Measurements from ENCODE around the gene JARID2. TPM values are rescaled to one million over a fixed set of nuclear protein-coding genes. Genes with fewer than 3 reads are reported as not detected.
"Not testable (repeated sequence)": the region's sequence is repeated elsewhere in the genome, so short reads cannot be mapped to it uniquely, and the experiment has no call there.

The JARID2 gene
- total and polyA plus RNA-seq, 12 donors = 2.3 to 11.6 (median 8.7) TPM

DNA sequence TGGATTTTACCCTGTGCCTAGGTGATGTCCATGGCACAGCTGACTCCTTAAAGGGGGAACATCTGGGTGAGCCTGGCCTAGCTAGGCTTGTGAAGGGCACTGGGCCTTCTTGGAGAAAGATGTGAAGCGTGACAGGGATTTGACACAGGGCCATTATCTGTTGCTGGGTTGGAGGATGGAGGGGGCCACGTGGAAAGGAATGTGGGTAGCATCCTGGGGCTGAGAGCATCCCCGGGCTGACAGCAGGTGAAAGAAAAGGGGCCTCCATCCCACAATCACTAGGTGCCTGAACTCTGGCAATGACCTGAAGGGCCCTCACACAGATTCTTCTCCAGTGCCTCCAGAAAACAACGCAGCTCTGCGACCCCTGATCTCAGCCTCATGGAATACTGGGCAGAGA lies 292.2 kb downstream of the JARID2 start:
- Histone ChIP-seq H3K4me1 (peaks cover 0 to 48% (median 13%) of the 10 kb centered on the region in 9 donors), H3K36me3 (peaks cover 0 to 1% (median 0%) of the 10 kb centered on the region in 9 donors), H3K27me3 (no peaks in the 10 kb centered on the region), H3K9me3 (no peaks in the 10 kb centered on the region), H3K27ac (no peak overlapping the region), H3K4me3 (no peak overlapping the region)
- peak in 1 of 2 donors; percentile 1 for DNase-seq
- WGBS, 2 donors = 91 to 93% methylated on average over 5 of the region's 5 CpGs
- intact Hi-C loops (cut with DNase I) = no loop called here
- no peak for ATAC-seq
- no peak for TF ChIP-seq CTCF (IDR thresholded peaks at IDR 0.05)

DNA sequence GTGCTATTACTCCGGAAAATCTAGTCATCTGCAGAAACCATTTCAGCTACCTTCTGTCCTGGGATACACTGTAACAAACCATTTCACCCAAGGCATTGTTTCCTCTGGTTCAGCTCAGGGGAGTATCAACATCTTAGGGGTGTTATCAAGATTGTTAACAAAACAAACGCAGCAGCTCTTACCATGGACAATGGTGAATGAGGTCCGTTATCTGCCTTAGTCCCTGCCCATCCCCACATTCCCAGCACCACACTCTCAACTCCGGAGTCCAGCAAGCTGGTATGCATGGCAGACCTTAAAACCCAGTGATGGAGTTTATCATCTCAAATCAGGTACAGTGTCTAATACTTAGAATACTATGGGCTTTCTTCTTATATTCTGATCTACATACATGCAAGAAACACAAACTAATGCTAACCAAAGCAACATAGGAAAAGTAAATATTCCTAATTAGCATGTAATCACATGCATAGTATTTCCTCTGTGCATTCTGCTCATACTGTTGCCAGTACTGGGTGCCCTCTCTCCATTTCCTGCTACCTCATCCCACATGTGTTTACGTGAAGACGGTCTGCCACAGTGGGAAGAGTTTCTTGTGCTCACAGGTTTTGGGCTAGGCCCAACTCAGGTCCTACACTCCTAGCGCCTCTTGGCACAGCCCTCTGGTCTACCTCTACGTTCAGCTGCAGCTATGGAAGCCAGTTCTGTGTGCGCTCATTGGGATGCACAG lies 293.1 kb downstream of the JARID2 start:
- ATAC-seq (no peak), DNase-seq (no peak)
- peaks cover 0 to 4% (median 0%) of the 10 kb centered on the region in 11 donors for H3K9me3 ChIP-seq
- 85 to 90% methylated on average over 9 of the region's 9 CpGs for WGBS, 2 donors
- no peak overlapping the region for H3K4me3 ChIP-seq
- no peaks in the 10 kb centered on the region for H3K36me3 ChIP-seq
- H3K27me3 ChIP-seq = no peaks in the 10 kb centered on the region
- peaks cover 0 to 49% (median 13%) of the 10 kb centered on the region in 9 donors for H3K4me1 ChIP-seq
- H3K27ac ChIP-seq = no peak overlapping the region
- intact Hi-C loops (cut with DNase I) = no loop called here
- TF ChIP-seq CTCF (IDR thresholded peaks at IDR 0.05) = no peak

DNA sequence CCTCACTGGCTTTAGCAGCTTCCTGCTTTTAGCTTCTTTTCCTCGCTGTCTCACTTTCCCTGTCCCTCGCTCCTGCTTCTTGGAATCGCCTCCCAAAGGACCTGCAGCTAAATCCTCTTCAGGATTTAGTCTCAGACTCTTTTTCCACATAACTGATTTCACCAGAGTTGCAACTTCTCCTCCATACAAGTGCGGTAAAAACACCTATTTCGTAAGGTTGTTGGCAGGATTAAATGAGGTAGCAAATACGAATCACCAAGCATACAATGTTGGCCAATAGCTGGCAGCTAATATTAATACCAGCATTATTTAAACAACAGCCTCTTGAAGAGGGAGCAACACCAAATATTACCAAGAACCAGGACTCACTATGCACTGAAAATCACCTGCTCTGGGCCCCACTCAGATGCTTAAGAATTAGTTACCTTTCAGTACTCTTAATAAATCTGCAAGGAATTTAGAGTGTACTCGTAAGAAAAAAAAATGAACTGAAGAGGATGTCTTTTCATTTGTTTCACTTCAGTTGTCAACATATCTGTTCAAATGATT lies 293.9 kb downstream of the JARID2 start:
- no peak overlapping the region for H3K27ac ChIP-seq
- ATAC-seq (no peak), DNase-seq (no peak)
- WGBS, 2 donors = 82 to 85% methylated on average over 7 of the region's 7 CpGs
- no peak for TF ChIP-seq CTCF (IDR thresholded peaks at IDR 0.05)
- no peaks in the 10 kb centered on the region for H3K27me3 ChIP-seq
- intact Hi-C loops (cut with DNase I) = no loop called here
- peaks cover 0 to 10% (median 0%) of the 10 kb centered on the region in 11 donors for H3K9me3 ChIP-seq
- no peak overlapping the region for H3K4me3 ChIP-seq
- H3K4me1 ChIP-seq = peaks cover 0 to 52% (median 14%) of the 10 kb centered on the region in 9 donors
- no peaks in the 10 kb centered on the region for H3K36me3 ChIP-seq

- H3K9me3 ChIP-seq; H3K4me3 ChIP-seq; H3K27me3 ChIP-seq; intact Hi-C loops (cut with DNase I); H3K36me3 ChIP-seq; ATAC-seq; DNase-seq: not testable (repeated sequence)
- peaks cover 0 to 32% (median 0%) of the 10 kb centered on the region in 9 donors for H3K4me1 ChIP-seq
- H3K27ac ChIP-seq = peak overlapping the region in 1 of 10 donors; percentile 33
- 98% methylated on average over 5 of the region's 5 CpGs for WGBS, 2 donors
Measured at GRCh38 chr6:15543332-15543917, 297.6 kb downstream of the JARID2 start.

All from heart right ventricle (tissue), 16 donors.